Cardiac fibroblast (primary cell): Measurements from ENCODE around the gene TEX11.
A peak's percentile ranks its signal among the peaks of the same experiment; 100 is the strongest.
"Not testable (repeated sequence)": the region's sequence is repeated elsewhere in the genome, so short reads cannot be mapped to it uniquely, and the experiment has no call there.

Experiments used
- DNase-seq, 2 donors: peaks; one replicate each; pipeline versions ENCODE4 v3.0.0 to v3.0.0-alpha.2; 2010; ENCODE audit warnings: low read depth in 2 of 2
- H3K4me3 ChIP-seq, 2 donors: replicated peaks in 1 of 2; 1 replicate in 1 of 2; 2 replicates in 1 of 2; pipeline ENCODE4 v1.5.1; 2011; ENCODE audit warnings: low read depth in 2 of 2, low read length in 2 of 2, mild to moderate bottlenecking in 2 of 2, moderate library complexity in 1 of 2
- CTCF ChIP-seq: IDR thresholded peaks from one replicate; pipeline ENCODE4 v1.5.1; 2011; ENCODE audit warnings: low read depth, mild to moderate bottlenecking, low read length, inconsistent platforms

Gene TEX11

GRCh38 chrX:70755850-70756249, 152.7 kb downstream of the TEX11 start:
- H3K4me3 ChIP-seq = no peak overlapping the region
- DNase-seq = no peak
- no peak for TF ChIP-seq CTCF

- no peak overlapping the region for H3K4me3 ChIP-seq
- no peak for TF ChIP-seq CTCF
- DNase-seq = no peak
These were observed 154.2 kb downstream of the TEX11 start for GRCh38 chrX:70754169-70754848.

- not testable (repeated sequence) for DNase-seq, H3K4me3 ChIP-seq
These were observed 174.7 kb downstream of the TEX11 start for GRCh38 chrX:70733774-70734173.

- H3K4me3 ChIP-seq = not testable (repeated sequence)
These were observed 180.6 kb downstream of the TEX11 start for GRCh38 chrX:70727961-70728360.

GRCh38 chrX:70720721-70721120, 187.8 kb downstream of the TEX11 start:
- DNase-seq = peak in 1 of 2 donors; percentile 0
- H3K4me3 ChIP-seq = no peak overlapping the region
- no peak for TF ChIP-seq CTCF

More at GRCh38 chrX:70727961-70728360, 180.6 kb downstream of the TEX11 start:
- not testable (repeated sequence) for DNase-seq

GRCh38 chrX:70711336-70711735, 197.2 kb downstream of the TEX11 start:
- not testable (repeated sequence) for H3K4me3 ChIP-seq, DNase-seq

- TF ChIP-seq CTCF = no peak
- no peak overlapping the region for H3K4me3 ChIP-seq
- no peak for DNase-seq
These were observed 214.0 kb downstream of the TEX11 start for GRCh38 chrX:70694339-70695122.

- DNase-seq = not testable (repeated sequence)
These were observed 229.1 kb downstream of the TEX11 start for GRCh38 chrX:70679455-70679854.

GRCh38 chrX:70675284-70675683, 233.2 kb downstream of the TEX11 start:
- TF ChIP-seq CTCF = no peak
- H3K4me3 ChIP-seq = no peak overlapping the region
- DNase-seq = no peak

More at GRCh38 chrX:70679455-70679854, 229.1 kb downstream of the TEX11 start:
- not testable (repeated sequence) for H3K4me3 ChIP-seq
